Fibroblast of upper back skin (primary cell): ENCODE results near the gene SLC39A7.

Source experiments
- DNase-seq: peaks from one replicate; pipeline ENCODE4 v3.0.0-alpha.2; 2013

The SLC39A7 gene

DNA sequence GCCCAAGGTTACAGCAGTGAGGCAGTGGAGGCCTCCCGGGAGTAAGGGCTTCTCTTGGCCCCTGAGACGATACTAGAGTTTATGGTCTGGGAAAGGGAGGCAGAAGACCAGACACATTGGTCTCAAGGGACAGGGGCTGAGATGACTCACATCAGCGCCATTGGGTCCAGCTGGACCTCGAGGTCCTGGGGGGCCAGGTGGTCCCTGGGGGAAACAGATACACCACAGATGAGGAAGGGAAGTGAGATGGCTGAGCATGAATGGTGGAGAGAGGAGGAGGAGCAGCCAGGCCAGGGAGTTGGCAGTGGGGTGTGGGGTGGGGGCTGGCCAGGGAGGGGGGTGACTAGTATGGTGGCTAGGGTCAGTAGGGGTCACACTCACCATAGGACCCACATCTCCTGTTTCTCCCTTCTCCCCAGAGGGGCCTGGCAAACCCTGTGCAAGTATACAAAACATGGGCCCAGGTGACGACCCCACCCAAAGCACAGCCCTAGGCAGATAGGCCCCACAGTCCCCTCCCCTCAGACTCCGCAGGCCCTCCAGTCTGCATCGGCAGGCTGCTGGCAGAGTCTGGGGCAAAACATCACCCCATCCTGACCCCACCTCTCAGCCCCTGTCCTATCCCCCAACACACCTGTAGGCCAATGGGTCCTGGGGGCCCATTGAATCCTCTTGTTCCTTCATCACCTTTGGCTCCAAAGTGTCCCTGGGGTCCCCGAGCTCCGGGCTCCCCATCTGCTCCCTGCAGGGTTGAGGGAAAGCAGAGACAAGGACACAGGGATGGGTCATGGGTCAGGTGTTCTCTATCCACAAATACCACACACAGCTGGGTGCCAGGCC is 30.3 kb upstream of the SLC39A7 start:
- no peak for DNase-seq

DNA sequence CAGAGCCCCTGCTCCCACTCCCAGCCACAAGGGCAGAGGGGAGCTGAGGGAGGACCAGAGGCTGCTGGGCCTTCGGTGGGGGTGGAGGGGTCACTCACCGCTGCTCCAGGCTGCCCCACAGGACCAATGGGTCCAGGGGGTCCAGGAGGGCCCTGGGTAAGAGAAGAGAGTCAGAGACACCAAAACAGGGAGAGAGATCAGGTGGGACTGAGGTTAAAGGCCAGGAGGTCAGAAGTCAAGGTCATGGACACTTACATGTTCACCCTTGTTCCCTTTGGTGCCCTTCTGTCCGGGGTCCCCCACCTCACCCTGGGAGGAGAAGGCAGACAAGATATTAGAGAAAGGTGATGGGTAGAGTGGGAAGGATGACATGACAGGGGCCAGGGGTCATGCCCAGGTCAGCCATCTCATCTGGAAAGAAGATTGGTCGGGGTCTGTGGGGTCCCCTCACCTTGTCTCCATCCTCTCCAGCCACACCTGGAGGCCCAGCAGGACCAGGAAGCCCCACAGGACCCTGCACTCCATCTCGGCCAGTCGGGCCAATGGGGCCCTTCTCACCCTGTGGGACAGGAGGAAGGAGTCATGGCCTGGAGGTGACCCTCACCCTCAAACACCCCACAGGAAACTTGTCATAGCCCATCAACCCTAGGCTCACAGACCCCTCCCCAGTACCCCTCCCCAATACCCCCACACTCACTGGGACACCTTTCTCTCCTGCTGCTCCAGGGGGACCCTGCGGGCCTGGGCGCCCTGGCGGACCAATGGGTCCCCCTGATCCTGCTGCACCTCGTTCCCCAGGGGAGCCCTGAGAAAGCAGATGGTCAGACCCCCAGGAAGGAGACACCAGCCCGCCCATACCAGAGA is 29.4 kb upstream of the SLC39A7 start:
- no peak for DNase-seq

DNA sequence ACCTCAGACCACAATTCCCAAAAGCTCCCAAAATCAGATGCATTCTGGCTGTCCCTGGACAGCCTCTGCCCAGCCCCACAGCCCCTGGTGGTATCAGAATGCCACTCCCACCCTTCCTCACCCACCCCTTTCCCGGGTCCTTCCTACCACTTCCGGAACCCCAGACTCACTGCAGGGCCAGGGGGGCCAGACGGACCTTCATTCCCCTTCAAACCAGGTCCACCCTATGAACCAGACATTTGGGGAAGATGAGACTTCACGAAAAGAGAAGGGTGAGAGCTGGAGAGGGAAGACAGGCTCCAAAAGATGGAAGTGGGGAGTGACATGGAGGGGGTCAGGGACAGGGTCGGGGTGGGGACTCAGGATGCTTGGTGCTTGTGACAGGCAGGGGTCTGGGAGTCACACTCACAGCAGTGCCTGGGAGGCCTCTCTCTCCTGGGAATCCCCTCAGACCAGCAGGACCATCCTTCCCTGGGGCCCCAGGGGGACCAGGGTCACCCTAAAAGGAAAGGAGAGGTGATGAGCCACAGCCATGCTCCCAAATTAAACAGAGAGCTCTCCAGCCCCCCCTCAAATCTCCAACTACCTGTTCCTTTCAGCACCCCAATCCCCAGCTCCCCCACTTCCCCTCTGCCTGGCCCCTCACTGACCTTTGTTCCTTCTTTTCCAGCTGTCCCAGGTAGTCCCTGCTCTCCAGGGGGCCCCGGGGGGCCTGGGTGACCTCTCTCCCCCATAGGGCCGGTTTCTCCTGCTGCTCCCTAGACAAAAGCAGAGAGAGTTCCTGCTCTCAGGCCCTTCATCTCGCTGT is 28.6 kb upstream of the SLC39A7 start:
- no peak for DNase-seq

DNA sequence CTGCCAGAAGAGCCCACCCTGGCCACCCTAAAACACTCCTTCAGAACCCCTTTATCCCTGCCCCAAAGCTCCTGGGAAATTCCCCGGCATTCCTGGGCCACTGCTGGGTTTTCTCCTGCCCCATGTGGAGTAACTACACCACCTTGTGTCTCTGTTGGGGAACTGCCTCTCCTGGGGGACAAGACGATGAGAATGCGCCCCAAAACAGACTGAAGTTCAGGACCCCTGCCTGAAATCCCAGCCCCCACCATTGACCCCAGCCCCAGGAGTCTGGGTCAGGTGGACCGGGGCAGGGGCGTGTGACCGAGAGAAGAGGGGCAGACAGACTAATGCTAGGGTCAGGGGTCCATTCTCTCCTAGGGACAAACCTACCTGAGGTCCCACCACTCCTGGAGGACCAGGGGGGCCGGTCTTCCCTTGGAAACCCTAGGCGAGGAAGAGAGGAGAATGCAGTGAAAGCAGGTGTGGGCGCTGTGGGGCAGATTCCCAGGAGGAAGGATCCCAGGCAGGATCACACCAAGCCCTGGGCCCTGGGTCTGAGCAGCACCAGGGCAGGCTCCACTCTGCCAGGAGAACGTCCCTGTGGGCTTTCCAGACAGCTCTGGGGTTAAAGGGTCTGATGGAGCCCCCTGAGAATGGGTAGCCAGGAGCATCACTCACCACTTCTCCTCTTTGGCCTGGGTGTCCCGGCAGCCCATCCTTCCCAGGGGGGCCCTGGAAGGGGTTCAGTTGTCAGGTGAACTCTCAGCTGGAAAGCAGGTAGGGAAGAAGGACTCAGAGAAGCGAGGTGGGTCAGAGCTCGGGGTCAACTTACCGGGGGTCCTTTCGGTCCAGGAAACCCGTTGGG is 27.8 kb upstream of the SLC39A7 start:
- peak; percentile 27 for DNase-seq

DNA sequence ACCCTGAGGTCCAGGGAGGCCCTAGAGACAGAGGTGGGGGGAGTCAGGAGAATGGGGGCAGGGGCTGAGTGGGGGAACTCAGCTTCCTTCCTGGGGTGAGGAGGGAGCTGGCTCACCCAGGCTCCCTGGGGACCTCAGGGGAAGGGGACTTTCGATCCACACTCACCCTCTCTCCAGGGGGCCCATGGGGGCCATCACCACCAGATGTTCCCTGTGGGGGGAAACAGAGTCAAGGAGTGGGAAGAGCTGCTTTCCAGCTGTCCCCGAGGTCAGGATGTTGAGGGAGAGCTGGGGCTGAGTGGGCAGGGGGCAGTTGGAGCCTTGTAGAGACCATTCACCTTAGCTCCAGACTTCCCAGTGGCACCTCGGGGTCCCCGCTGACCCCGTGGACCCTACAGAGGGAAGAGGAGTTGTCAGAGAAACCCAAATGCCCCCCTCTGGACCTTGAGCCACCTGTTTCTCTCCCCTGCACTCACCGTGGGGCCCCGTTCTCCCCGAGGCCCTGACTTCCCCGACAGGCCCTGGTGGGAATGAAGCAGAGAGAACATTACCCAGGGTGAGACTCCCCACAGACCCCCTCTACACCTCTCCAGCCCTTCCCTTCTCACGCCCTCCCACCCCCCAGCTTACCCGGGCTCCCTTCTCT is 27.0 kb upstream of the SLC39A7 start:
- DNase-seq: no peak

DNA sequence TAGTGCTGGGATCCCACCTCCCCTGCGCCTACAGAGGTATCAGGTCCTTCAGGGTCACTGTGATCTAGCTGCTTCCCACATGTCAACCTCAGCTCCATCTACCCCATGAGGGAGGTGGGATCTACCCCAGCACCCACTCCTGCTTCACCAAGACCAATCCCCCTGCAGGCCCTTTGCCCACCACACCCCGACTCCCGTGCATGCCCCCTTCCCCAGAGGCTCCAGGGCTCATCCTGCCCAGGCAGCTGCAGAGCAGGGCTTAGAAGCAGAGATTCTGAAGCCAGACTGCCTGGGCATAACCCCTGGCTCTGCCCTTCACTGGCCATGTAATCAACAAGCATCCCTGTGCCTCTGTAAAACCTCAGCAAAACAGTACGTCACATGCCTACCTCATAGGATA is 25.9 kb upstream of the SLC39A7 start:
- DNase-seq: no peak

DNA sequence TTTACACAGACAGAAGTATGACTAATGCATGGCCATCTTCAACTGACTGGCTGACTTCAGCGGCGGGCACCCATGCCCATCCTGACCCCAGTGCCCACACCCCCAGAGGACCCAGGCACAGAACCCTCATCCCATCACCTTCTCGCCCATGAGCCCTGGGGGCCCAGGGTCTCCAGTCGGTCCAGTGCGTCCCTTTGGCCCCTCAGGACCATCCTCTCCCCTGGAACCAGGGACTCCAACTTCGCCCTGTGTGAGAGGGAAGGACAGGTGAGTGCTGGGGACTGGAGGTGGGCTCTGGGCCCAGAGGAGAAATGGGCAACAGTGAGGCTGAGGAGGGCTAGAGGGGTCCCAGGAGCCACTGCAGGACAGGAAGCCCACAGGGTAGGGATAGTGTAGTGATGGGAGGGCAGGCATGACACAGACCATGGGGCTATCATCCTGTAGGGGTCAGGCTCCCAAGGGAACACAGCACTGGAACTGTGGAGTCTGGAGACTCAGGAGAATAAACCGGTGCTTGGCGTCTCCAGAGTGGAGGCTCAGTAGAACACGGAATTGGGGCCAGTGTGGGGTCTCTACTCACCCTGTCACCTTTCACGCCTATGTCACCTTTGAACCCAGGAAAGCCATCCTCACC is 25.1 kb upstream of the SLC39A7 start:
- DNase-seq: no peak

DNA sequence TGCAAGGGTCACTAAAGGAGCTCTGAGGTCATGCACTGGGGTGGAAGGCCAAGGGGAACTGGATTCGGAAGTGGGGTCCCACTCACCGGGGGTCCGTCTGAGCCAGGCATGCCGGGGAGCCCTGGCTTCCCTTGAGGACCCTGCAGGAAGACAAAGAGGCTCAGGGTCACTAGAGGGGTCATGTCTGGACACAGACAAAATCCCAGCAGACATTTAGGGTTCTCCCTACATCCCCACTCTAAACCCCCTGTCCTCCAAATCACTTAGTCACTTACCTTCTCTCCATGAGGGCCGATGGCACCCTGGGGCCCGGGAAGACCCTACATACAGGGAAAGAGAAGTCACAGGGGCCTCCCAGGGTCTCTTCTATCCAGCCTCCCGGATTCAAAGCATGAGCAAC is 23.8 kb upstream of the SLC39A7 start:
- DNase-seq: no peak

DNA sequence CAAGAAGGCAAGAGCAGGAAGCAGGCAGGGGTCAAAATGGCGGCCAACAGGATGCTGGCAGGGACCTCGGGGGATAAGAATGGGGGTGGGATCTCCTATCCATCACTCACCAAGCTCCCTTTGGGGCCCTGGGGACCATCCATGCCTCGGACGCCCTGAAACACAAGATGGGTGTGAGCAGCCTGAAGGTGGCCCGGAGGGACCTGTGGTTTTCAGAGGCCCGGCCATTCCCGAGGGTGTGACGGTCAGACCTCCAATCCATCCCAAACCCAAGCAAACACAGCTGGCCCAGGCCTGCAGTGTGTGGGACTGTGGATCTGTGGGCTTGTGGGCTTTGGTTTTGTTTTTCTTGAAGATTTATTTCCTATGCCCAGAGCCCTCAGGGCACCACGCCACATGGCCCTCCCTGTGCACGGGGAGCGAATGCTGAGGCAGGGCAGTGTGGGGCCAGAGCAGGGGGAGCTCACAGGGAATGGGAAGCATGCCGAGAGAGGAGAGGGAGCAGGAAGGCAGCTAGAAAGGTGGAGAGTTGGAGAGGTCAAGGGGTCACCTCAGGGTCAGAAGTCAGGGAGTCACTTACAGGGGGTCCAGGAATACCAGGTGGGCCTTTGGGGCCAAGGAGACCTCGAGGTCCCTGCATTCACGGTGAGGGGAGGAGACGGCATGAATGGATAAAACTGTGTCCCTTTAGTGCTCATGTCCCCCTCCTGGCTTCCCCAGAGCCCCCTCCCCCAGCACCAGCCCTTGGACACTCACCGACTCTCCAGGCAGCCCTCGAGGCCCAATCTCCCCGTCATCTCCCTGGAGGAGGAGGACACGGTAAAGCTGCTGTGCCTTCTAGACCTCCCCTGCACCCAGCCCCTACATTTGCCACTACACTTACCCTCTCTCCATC is 22.9 kb upstream of the SLC39A7 start:
- DNase-seq: no peak

DNA sequence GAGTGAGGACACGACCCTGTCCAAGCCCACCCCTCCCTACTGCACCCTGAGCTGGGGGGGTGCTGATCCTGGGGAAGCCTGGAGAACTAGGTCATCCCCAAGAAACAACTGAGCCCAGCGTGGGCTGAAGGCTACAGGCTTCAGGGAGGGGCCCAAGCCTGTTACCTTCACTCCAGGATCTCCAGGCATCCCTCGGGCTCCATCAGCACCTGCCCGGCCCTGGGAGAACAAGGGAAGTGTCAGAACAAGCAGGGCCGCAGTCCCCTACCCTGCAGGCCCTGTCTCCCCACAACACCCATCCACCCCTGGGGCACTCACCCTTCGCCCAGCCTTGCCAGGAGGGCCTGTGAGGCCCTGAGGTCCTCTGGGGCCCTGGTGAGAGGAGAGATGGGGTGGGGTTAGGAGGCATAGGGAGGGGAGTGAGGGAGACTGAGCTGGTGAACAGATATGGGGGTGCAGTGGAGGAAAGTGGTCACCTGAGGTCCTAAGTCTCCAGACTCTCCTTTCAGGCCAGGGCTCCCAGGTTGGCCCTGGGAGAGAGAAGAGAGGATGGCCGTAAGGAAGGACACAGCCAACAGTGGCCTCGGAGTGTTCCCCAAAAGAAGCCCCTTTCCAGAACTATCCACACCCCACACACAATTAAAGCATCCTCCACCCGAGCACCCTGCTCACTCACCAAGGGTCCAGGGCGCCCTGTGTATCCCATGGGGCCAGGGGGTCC is 21.8 kb upstream of the SLC39A7 start:
- no peak for DNase-seq

DNA sequence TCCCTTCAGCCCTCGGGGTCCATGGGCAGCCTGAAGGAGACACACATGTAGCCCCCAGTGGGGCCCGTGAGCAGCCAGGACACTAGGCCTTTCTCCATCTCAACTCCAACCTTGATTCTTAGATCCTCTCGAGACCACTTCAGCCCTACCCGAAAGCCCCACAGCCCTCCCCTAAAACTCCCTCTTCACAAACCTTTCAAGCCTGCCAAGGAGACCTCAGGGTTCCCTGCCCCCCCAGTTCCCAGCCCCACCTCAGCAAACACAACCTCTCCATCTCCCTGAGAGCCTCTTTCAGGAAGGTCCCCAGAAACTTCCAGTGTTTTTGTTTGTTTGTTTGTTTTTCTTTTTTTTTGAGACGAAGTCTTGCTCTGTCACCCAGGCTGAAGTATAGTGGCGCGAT is 19.5 kb upstream of the SLC39A7 start:
- no peak for DNase-seq

DNA sequence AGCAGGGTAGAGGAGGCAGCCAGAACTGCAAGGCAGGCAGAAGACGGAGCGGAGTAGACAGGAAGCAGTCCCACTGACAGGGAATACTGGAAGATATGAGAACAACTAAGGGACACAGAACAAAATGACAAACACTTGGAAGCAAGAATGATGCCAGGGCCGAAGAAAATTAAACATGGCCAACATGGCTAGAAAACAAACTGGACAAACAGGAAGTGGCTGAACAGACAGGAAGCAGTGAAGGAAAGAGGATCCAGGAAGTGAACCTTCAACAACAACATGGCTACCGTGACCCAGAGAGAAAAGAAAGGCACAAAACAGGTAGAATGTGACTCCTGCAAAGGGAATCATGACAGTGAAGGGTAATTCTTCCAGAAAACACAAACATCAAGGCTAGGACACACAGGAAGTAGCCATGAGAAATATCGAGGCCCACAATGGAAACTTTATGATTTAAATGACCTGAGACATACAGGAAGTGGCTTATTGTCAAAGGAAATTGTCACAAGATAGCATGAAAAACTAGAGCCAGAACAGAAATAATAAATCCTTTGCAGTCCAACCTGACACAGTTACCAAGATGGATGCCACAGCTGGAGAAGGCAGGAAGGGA is 17.5 kb upstream of the SLC39A7 start:
- DNase-seq: no peak

DNA sequence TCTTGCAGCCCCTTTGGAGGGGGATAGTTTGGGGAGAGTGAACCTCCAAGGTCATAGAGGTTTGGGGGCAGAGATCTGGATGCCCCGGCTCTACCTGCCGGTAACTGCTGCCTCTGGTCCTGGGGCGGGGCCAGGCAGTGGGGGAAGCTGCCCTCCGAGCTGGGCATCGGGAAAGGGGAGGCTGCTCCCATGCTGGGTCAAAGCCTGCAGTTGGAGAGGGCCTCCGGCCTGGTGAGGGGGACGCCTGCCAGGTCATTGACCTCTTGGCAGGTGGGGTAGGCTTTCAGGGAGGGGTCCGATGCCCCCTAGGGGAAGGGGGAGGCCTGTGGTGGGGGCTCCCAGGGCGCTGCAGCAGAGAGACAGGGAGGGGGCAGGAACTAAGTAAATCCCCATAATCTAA is 15.5 kb upstream of the SLC39A7 start:
- no peak for DNase-seq

DNA sequence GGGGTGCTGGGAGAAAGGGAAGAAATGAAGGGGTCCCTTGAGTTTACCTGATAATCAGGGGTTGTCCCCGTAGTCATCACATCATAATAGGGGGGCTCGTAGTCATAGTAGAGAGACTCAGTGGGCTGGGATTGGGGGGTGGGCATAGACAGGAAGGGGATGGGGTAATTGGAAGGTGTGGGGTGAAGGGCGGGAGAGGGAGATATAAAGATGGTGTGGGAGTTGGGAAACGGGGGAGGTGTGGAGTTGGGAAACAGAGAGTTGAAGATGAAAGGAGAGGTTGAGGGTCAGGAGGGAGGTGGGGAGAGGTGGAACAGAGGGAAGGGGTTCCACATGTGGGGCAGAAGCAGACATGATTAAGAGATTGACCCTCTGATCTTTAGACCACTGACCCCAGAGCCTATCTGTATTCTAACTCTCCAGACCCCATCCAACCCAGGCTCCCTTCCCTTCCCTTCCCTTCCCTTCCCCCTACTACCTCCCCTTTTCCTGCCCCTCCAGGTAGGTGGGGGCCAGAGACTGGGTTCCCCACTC is 14.9 kb upstream of the SLC39A7 start:
- no peak for DNase-seq

DNA sequence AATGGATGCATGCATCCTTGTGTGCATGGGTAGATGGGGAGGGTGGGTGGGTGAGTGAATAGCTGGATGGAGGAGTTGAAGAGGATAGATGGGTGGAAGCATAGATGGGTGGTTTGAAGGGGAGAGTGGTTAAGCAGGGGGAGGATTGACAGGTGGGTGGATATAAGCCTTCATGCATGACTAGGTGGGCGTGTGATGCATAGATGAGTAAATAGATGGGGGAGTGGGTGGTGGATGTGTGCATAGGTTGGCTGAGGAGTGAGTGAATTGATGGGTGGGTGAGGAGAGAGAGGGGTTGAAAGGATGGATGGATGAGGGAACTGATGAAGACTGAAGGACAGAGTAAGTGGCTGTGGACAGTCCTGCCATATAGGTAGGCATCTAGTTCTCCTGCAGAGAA is 12.9 kb upstream of the SLC39A7 start:
- no peak for DNase-seq

DNA sequence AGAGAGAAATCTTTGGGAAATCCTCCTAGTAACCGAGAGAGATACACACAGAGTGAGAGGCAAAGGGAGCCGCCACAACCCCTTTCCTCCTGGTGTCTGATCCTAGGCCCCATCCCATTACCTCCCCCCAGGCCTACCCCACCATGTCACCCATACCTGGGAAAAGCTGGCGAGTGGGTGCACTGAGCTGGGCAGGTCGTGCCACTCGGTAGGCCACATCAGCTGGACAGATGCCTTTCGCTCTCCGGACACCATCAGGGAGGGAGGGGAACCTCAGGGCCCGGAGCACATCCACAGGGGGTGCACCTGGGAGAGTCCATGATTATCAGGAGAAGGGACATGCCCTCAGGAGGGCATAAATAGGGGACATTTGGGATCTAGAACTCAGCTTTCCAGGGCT is 11.5 kb upstream of the SLC39A7 start:
- DNase-seq: no peak

DNA sequence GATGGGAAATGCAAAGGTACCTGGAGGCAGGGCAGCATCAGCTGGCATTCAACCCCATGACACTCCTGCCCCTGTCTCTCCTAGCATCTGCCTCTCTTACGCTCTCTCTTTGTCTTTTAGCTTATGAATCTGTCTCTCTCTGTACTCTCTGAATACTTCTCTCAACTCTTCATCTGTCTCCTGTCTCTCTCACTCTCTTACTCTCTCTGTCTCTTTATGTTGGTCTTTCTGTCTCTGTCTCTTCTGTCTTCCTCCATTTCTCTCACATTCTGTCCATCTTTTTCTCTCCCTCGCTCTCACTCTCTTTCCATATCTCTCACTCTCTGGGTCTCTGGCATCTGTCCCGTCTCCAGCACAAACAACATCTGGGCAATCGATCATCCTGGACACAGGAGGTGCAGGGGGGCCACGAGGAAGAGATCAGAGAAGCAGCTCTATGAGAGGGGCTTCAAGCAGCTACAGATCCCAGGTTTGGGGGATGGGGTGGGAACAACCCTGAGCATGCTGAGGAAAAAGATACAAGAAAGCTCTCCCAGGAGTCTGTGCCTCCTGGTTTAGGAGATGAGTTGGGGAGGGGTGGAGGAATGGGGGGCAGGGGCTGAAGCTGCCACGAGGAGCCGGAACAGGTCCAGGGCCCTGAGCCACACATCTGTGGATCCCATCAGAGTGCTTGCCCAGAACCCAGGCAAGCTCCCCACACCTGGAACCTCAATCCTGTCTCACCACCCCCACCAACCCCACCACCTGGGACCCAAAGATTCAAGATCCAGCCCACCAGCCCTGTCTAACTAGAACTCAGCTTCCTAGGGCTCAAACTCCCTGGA is 10.8 kb upstream of the SLC39A7 start:
- no peak for DNase-seq
